Ovary (tissue), 9 donors: ENCODE measurements around the gene FOXM1. TPM values are rescaled to one million over a fixed set of nuclear protein-coding genes. Genes with fewer than 3 reads are reported as not detected.

Experiments used
- DNase-seq, 5 donors: peaks; one replicate each; pipeline ENCODE4 v3.0.0-alpha.2; 2019 to 2020
- H3K27ac ChIP-seq, 2 donors: fragments of 200-600 bp; one replicate each; pipeline versions ENCODE4 v1.5.1 to v1.8.0; 2019 to 2022
- H3K27me3 ChIP-seq: fragments of 200-600 bp; one replicate; pipeline ENCODE4 v1.8.0; 2022
- H3K36me3 ChIP-seq: fragments of 200-600 bp; sonication (generic); one replicate; pipeline ENCODE4 v1.5.1; 2019
- H3K4me1 ChIP-seq: one replicate; pipeline ENCODE4 v1.8.1; 2013; ENCODE audit warnings: mild to moderate bottlenecking, moderate library complexity; ENCODE audit not compliant: insufficient read depth
- H3K4me3 ChIP-seq: fragments of 200-600 bp; sonication (generic); one replicate; pipeline ENCODE4 v1.5.1; 2017
- H3K9me3 ChIP-seq, 2 donors: fragments of 200-600 bp in 1 of 2; sonication (generic) in 1 of 2; one replicate each; pipeline versions ENCODE4 v1.5.1 to v1.8.1; 2013 to 2019; ENCODE audit warnings: mild to moderate bottlenecking in 1 of 2, moderate library complexity in 1 of 2
- CTCF ChIP-seq, 3 donors: fragments of 450-650 bp in 2 of 3; fragments of 200-600 bp in 1 of 3; IDR thresholded peaks; one replicate each; pipeline versions ENCODE4 v1.5.1 to v1.8.0; 2016 to 2022; ENCODE audit warnings: antibody characterized with exemption in 3 of 3, mild to moderate bottlenecking in 1 of 3
- EP300 ChIP-seq: sonication (generic); formaldehyde crosslinking; IDR thresholded peaks from one replicate; pipeline ENCODE4 v1.6.1; 2017; ENCODE audit warnings: antibody characterized with exemption
- POLR2A ChIP-seq: fragments of 450-650 bp; IDR thresholded peaks from one replicate; pipeline ENCODE4 v1.6.1; 2017; ENCODE audit warnings: antibody characterized with exemption, mild to moderate bottlenecking, moderate library complexity
- WGBS, 3 donors: extraction: QIAGEN DNeasy Blood & Tissue Kit in 1 of 3; methylation state at CpG; one replicate each; pipeline versions ENCODE4 v1.1.5 to v1.1.7; 2013 to 2017; 5-methylcytosine and 5-hydroxymethylcytosine counted together
- intact Hi-C, 4 donors: fragments of 100-400 bp; cut with DNase I; formaldehyde crosslinking; loops; one replicate each; pipeline versions ENCODE4 v1.11.0 to v1.15.1; 2022 to 2023
- polyA plus RNA-seq, 2 donors: library from polyadenylated mRNA; stranded (reverse); fragments of 200-250 nt in 1 of 2; fragments of 350-450 nt in 1 of 2; fragmentation: Illumina TruSeq in 1 of 2; extraction: RNeasy Lipid Tissue Mini Kit (QIAGEN cat#74804) in 1 of 2; gene quantifications; one replicate each; pipeline ENCODE4 v1.2.3, GENCODE V29; 2013 to 2014
- total RNA-seq, 7 donors: library from RNA; depleted of rRNA in 2 of 7; stranded (reverse); fragments of >200 nt in 2 of 7; fragmentation: NEBNext Ultra II Directional in 3 of 7; extraction: Animal tissue kit (Norgen Biotek cat#: 25700) in 3 of 7; gene quantifications; one replicate each; pipeline versions ENCODE4 v1.1.0 to v1.2.4, GENCODE V29; 2016 to 2023
- donor health status: DM: no; HTN: no; CAD: no; lungs with moderate emphysema.
- donor health status: DM: no; HTN: no; CAD: no.
- donor health status: Bipolar disorder and iron deficiency.
- donor health status: DM: yes; HTN: yes; CAD: no.
- donor health status: DM: no; HTN: no; CAD: no.
- donor health status: DM: yes; HTN: yes; CAD: no.

The FOXM1 gene
- total and polyA plus RNA-seq, 9 donors: 0.22 to 3.0 (median 0.62) TPM; not detected in 2

- H3K4me1 ChIP-seq: peaks cover 12% of the 10 kb centered on the region
- intact Hi-C loops: loop anchor here in 1 of 4 donors (5.0 kb wide), 1 partner anchor 97 kb away; no protein-coding TSS in a partner anchor
- peak; percentile 49 to 75 (median 70) for DNase-seq
- TF ChIP-seq POLR2A (no peak), CTCF (IDR thresholded peaks at IDR 0.05) (no peak), EP300 (no peak)
- peak overlapping the region in 1 of 2 donors; percentile 11 for H3K27ac ChIP-seq
- no peaks in the 10 kb centered on the region for H3K36me3 ChIP-seq
- no peaks in the 10 kb centered on the region for H3K9me3 ChIP-seq
- H3K4me3 ChIP-seq: no peak overlapping the region
- 15 to 17% (median 15%) methylated on average over 6 of the region's 6 CpGs for WGBS, 3 donors
- no peaks in the 10 kb centered on the region for H3K27me3 ChIP-seq
Measured at GRCh38 chr12:2845280-2845679, 31.7 kb downstream of the FOXM1 start.

GRCh38 chr12:2844786-2845185 is 32.2 kb downstream of the FOXM1 start:
- Histone ChIP-seq H3K36me3 (no peaks in the 10 kb centered on the region), H3K4me1 (peaks cover 12% of the 10 kb centered on the region), H3K27ac (peak overlapping the region in 1 of 2 donors; percentile 11), H3K4me3 (no peak overlapping the region), H3K27me3 (no peaks in the 10 kb centered on the region), H3K9me3 (no peaks in the 10 kb centered on the region)
- no peak for DNase-seq
- no peak for TF ChIP-seq POLR2A
- no peak for TF ChIP-seq CTCF (IDR thresholded peaks at IDR 0.05)
- TF ChIP-seq EP300: no peak
- 83 to 85% (median 84%) methylated on average over 9 of the region's 9 CpGs for WGBS, 3 donors
- intact Hi-C loops: loop anchor here in 1 of 4 donors (5.0 kb wide), 1 partner anchor 98 kb away; no protein-coding TSS in a partner anchor

GRCh38 chr12:2842948-2843347 is 34.0 kb downstream of the FOXM1 start:
- Histone ChIP-seq H3K4me3 (no peak overlapping the region), H3K36me3 (no peaks in the 10 kb centered on the region), H3K4me1 (no peaks in the 10 kb centered on the region), H3K27me3 (no peaks in the 10 kb centered on the region), H3K27ac (no peak overlapping the region), H3K9me3 (no peaks in the 10 kb centered on the region)
- no peak for TF ChIP-seq EP300
- TF ChIP-seq POLR2A: no peak
- no peak for TF ChIP-seq CTCF (IDR thresholded peaks at IDR 0.05)
- WGBS, 3 donors: 70 to 84% (median 79%) methylated on average over 5 of the region's 5 CpGs
- intact Hi-C loops: no loop called here
- DNase-seq: no peak

- 61 to 66% (median 62%) methylated on average over 9 of the region's 9 CpGs for WGBS, 3 donors
- DNase-seq: no peak
- no peaks in the 10 kb centered on the region for H3K36me3 ChIP-seq
- intact Hi-C loops: no loop called here
- no peaks in the 10 kb centered on the region for H3K27me3 ChIP-seq
- no peaks in the 10 kb centered on the region for H3K9me3 ChIP-seq
- no peaks in the 10 kb centered on the region for H3K4me1 ChIP-seq
- H3K27ac ChIP-seq: no peak overlapping the region
- no peak for TF ChIP-seq POLR2A
- no peak for TF ChIP-seq CTCF (IDR thresholded peaks at IDR 0.05)
- TF ChIP-seq EP300: no peak
- no peak overlapping the region for H3K4me3 ChIP-seq
Measured at GRCh38 chr12:2841056-2841650, 35.8 kb downstream of the FOXM1 start.
